Measurements from ENCODE around the gene DLEC1.
A peak's percentile ranks its signal among the peaks of the same experiment; 100 is the strongest.

Gene DLEC1

GRCh38 chr3:38163841-38164642 is 125.0 kb downstream of the DLEC1 start:
- no peak for DNase-seq

GRCh38 chr3:38164643-38164951 is 125.6 kb downstream of the DLEC1 start:
- DNase-seq, result no peak

- peak; percentile 97 for DNase-seq
Observed at GRCh38 chr3:38164952-38165721, 126.1 kb downstream of the DLEC1 start, which contains the start of gene OXSR1. Gene OXSR1 (plus strand): TSS chr3:38165537. CDS start chr3:38165877, 340 bp downstream.

- DNase-seq, result no peak
Observed at GRCh38 chr3:38165722-38166387, 126.8 kb downstream of the DLEC1 start.

GRCh38 chr3:38167591-38167990 is 128.6 kb downstream of the DLEC1 start:
- DNase-seq, result no peak

- DNase-seq, result no peak
Observed at GRCh38 chr3:38168151-38169026, 129.4 kb downstream of the DLEC1 start.

- no peak for DNase-seq
Observed at GRCh38 chr3:38169027-38169317, 130.0 kb downstream of the DLEC1 start.

GRCh38 chr3:38170722-38171121 is 131.7 kb downstream of the DLEC1 start:
- DNase-seq, result no peak

DNA sequence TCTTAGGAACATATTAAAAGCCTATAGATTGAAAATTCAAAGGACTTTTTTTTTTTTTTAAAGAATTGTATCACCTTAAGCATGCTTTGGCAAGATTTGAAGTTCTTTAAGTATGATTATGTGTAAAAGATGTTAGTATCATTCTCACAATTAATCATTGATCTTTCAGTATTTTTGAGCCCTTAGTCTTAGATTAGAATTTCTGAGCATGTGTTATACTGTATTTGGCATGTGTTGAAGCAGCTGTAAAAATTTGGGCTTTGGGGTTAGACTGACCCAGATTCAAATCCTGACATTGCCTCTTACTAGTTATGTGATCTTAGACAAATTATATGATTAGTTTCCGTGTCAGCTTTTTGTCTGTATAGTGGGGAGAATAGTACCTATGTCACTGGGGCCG is 132.6 kb downstream of the DLEC1 start:
- DNase-seq, result no peak

Data from DMS153 (cell line).